GM12892 (cell line): ENCODE measurements around the gene ARHGAP9.
"Not testable (repeated sequence)": the region's sequence is repeated elsewhere in the genome, so short reads cannot be mapped to it uniquely, and the experiment has no call there.

Experiments used
- POLR2A ChIP-seq: IDR thresholded peaks from 2 replicates; pipeline ENCODE4 v1.6.1; 2011; ENCODE audit warnings: low read depth, low read length, control low read depth
- TAF1 ChIP-seq: IDR thresholded peaks from 2 replicates; pipeline ENCODE4 v1.6.1; 2011; ENCODE audit warnings: low read depth, mild to moderate bottlenecking, control low read depth, low read length, borderline replicate concordance

DNA sequence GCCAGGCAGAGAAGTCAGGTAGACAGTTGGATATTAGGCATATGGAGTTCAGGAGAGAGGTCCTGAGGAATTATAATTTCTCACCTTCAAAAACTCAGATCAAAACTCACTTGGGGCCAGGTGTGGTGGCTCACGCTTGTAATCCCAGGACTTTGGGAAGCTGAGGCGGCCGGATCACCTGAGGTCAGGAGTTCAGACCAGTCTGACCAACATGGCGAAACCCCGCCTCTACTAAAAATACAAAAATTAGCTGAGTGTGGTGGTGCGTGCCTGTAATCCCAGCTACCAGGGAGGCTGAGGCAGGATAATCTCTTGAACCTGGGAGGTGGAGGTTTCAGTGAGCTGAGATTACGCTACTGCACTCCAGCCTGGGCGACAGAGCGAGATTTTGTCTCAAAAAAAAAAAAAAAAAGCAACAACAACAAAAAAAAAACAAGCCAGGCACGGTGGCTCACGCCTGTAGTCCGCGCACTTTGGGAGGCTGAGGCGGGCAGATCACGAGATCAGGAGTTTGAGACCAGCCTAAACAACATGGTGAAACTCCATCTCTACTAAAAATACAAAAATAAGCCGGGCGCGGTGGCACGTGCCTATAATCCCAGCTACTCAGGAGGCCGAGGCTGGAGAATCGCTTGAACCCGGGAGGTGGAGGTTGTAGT, 22.8 kb upstream of the ARHGAP9 start:
- not testable (repeated sequence) for TF ChIP-seq TAF1, POLR2A
